Measurements from ENCODE around the gene ABCC1. TPM values are rescaled to one million over a fixed set of nuclear protein-coding genes. Genes with fewer than 3 reads are reported as not detected.

ABCC1 gene
- polyA plus RNA-seq, 1 donor (not counting 4 experiments of a cell fraction or from before 2014, with no cell fraction given), result 19.4 TPM

DNA sequence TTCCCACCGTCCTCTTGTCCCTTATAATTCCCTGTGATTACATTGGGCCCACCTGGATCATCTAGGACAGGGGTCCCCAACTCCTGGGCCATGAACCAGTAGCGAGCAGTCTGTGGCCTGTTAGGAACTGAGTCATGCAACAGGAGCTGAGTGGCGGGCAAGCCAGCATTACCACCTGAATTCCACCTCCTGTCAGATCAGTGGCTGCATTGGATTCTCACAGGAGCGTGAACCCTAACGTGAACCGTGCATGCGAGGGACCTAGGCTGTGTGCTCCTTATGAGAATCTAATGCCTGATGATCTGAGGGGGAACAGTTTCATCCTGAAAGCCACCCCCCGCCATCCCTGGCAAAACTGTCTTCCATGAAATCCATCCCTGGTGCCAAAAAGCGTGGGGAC, 36.8 kb downstream of the ABCC1 start:
- DNase-seq (ENCODE audit: low read depth, low spot score) (no peak), FAIRE-seq (no peak)
- dilution Hi-C loops (cut with MboI; ENCODE audit: extremely low pct_ligation_motif_present, low sequenced_read_pairs), result loop anchor here (25.0 kb wide), 1 partner anchor 99 kb away; the partner anchor contains the start of gene CEP20
- peaks cover 4% of the 10 kb centered on the region for H3K9me3 ChIP-seq (ENCODE audit: control insufficient read depth, low read depth, low read length)
- no peak overlapping the region for H3K4me3 ChIP-seq (ENCODE audit: control insufficient read depth in 2 of 3, extremely low read depth in 1 of 3, insufficient read depth in 2 of 3, low read depth in 1 of 3, low read length in 3 of 3)
- no peak for TF ChIP-seq EZH2 (IDR thresholded peaks at IDR 0.05; ENCODE audit: low read length)
- TF ChIP-seq, protein P1, sequence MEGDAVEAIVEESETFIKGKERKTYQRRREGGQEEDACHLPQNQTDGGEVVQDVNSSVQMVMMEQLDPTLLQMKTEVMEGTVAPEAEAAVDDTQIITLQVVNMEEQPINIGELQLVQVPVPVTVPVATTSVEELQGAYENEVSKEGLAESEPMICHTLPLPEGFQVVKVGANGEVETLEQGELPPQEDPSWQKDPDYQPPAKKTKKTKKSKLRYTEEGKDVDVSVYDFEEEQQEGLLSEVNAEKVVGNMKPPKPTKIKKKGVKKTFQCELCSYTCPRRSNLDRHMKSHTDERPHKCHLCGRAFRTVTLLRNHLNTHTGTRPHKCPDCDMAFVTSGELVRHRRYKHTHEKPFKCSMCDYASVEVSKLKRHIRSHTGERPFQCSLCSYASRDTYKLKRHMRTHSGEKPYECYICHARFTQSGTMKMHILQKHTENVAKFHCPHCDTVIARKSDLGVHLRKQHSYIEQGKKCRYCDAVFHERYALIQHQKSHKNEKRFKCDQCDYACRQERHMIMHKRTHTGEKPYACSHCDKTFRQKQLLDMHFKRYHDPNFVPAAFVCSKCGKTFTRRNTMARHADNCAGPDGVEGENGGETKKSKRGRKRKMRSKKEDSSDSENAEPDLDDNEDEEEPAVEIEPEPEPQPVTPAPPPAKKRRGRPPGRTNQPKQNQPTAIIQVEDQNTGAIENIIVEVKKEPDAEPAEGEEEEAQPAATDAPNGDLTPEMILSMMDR (optimal IDR thresholded peaks at IDR 0.05 in 1 of 3, IDR thresholded peaks at IDR 0.05 in 1 of 3, conservative IDR thresholded peaks at IDR 0.05 in 1 of 3; ENCODE audit: extremely low read depth in 1 of 3, insufficient read depth in 2 of 3, low read length in 3 of 3), result no peak
- peaks cover 78% of the 10 kb centered on the region for H3K79me2 ChIP-seq (ENCODE audit: control insufficient read depth, insufficient read depth, low read length)
- no peak overlapping the region for H3K9ac ChIP-seq (ENCODE audit: control insufficient read depth, extremely low read depth, insufficient read depth, low read length)
- H2AFZ ChIP-seq (ENCODE audit: control insufficient read depth, low read length), result no peak overlapping the region
- no peaks in the 10 kb centered on the region for H4K20me1 ChIP-seq (ENCODE audit: control insufficient read depth, extremely low read depth, insufficient read depth, low read length)
- peaks cover 14% of the 10 kb centered on the region for H3K4me1 ChIP-seq (ENCODE audit: control insufficient read depth, extremely low read depth, insufficient read depth, low read length)
- no peak overlapping the region for H3K4me2 ChIP-seq (ENCODE audit: control insufficient read depth, extremely low read depth, insufficient read depth, low read depth, low read length)
- H3K27me3 ChIP-seq (ENCODE audit: control insufficient read depth, extremely low read depth, insufficient read depth, low read length), result no peaks in the 10 kb centered on the region
- H3K36me3 ChIP-seq (ENCODE audit: control insufficient read depth in 2 of 2, extremely low read depth in 1 of 2, insufficient read depth in 2 of 2, low read length in 2 of 2), result peaks cover 0 to 2% of the 10 kb centered on the region in 2 experiments
- H3K9me1 ChIP-seq (ENCODE audit: control insufficient read depth, extremely low read depth, insufficient read depth, low read length), result peaks cover 5% of the 10 kb centered on the region
- no peak overlapping the region for H3K27ac ChIP-seq (ENCODE audit: control insufficient read depth, insufficient read depth, low read length)

DNA sequence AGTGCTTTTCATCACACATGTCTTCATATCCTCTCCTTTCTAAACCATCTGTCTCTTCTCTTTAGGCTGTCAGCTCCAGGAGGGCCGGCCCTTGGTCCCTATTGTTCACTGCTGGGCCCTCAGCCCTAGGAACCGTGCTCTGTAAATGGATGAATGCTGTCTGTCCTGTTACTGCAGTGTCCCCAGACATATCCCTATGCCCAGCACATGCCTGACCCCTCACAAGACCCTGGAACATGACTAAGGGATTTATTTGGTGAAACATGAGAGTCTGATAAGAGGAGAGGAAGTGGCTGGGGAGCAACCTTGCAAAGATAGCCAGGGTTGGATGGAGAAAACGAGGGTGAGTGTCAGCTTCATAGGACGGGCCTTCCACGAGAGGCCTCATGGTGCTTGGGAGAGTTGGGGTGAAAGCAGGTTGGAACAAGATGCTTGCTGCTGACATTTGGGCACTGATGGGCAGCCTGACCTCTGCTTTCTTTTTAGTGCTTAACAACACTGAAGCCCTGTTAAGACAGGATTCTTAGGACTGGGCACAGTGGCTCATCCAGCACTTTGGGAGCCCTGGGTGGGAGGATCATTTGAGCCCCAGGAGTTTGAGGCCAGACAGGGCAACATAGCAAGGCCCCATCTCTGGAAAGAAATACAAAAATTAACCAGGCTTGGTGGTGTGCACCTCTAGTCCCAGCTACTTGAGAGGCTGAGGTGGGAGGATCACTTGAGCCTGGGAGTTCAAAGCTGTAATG, 39.0 kb downstream of the ABCC1 start:
- TF ChIP-seq, protein P1 (optimal IDR thresholded peaks at IDR 0.05 in 1 of 3, IDR thresholded peaks at IDR 0.05 in 1 of 3, conservative IDR thresholded peaks at IDR 0.05 in 1 of 3; ENCODE audit: extremely low read depth in 1 of 3, insufficient read depth in 2 of 3, low read length in 3 of 3), result no peak
- TF ChIP-seq EZH2 (IDR thresholded peaks at IDR 0.05; ENCODE audit: low read length), result no peak
- Histone ChIP-seq H3K79me2 (ENCODE audit: control insufficient read depth, insufficient read depth, low read length) (peaks cover 76% of the 10 kb centered on the region), H3K9me1 (ENCODE audit: control insufficient read depth, extremely low read depth, insufficient read depth, low read length) (peaks cover 7% of the 10 kb centered on the region), H3K4me3 (ENCODE audit: control insufficient read depth in 2 of 3, extremely low read depth in 1 of 3, insufficient read depth in 2 of 3, low read depth in 1 of 3, low read length in 3 of 3) (no peak overlapping the region), H3K27me3 (ENCODE audit: control insufficient read depth, extremely low read depth, insufficient read depth, low read length) (no peaks in the 10 kb centered on the region), H3K4me2 (ENCODE audit: control insufficient read depth, extremely low read depth, insufficient read depth, low read depth, low read length) (no peak overlapping the region), H3K36me3 (ENCODE audit: control insufficient read depth in 2 of 2, extremely low read depth in 1 of 2, insufficient read depth in 2 of 2, low read length in 2 of 2) (peaks cover 0 to 2% of the 10 kb centered on the region in 2 experiments), H4K20me1 (ENCODE audit: control insufficient read depth, extremely low read depth, insufficient read depth, low read length) (no peaks in the 10 kb centered on the region), H3K9ac (ENCODE audit: control insufficient read depth, extremely low read depth, insufficient read depth, low read length) (no peak overlapping the region), H3K9me3 (ENCODE audit: control insufficient read depth, low read depth, low read length) (no peaks in the 10 kb centered on the region), H3K27ac (ENCODE audit: control insufficient read depth, insufficient read depth, low read length) (no peak overlapping the region), H2AFZ (ENCODE audit: control insufficient read depth, low read length) (no peak overlapping the region), H3K4me1 (ENCODE audit: control insufficient read depth, extremely low read depth, insufficient read depth, low read length) (peaks cover 14% of the 10 kb centered on the region)
- DNase-seq (ENCODE audit: low read depth, low spot score), result no peak
- dilution Hi-C loops (cut with MboI; ENCODE audit: extremely low pct_ligation_motif_present, low sequenced_read_pairs), result loop anchor here (25.0 kb wide), 1 partner anchor 101 kb away; the partner anchor contains the start of gene CEP20
- FAIRE-seq, result no peak
